ENCODE results near the gene B4GALT1. TPM values are rescaled to one million over a fixed set of nuclear protein-coding genes. Genes with fewer than 3 reads are reported as not detected.

Gene B4GALT1
- polyA plus RNA-seq, 1 donor (not counting 4 experiments of a cell fraction or from before 2014, with no cell fraction given), result 55.1 TPM

GRCh38 chr9:33210006-33210715 is 43.0 kb upstream of the B4GALT1 start:
- TF ChIP-seq CTCF (optimal IDR thresholded peaks at IDR 0.05 in 1 of 3, IDR thresholded peaks at IDR 0.05 in 1 of 3, conservative IDR thresholded peaks at IDR 0.05 in 1 of 3; ENCODE audit: extremely low read depth in 1 of 3, insufficient read depth in 2 of 3, low read length in 3 of 3) (no peak), EZH2 (IDR thresholded peaks at IDR 0.05; ENCODE audit: low read length) (no peak)
- FAIRE-seq, result no peak
- no peak overlapping the region for H2AFZ ChIP-seq (ENCODE audit: control insufficient read depth, low read length)
- no peaks in the 10 kb centered on the region for H3K9me1 ChIP-seq (ENCODE audit: control insufficient read depth, extremely low read depth, insufficient read depth, low read length)
- dilution Hi-C loops (cut with MboI; ENCODE audit: extremely low pct_ligation_motif_present, low sequenced_read_pairs), result no loop called here
- H3K4me3 ChIP-seq (ENCODE audit: control insufficient read depth in 2 of 3, extremely low read depth in 1 of 3, insufficient read depth in 2 of 3, low read depth in 1 of 3, low read length in 3 of 3), result no peak overlapping the region
- no peak overlapping the region for H3K27ac ChIP-seq (ENCODE audit: control insufficient read depth, insufficient read depth, low read length)
- H3K4me2 ChIP-seq (ENCODE audit: control insufficient read depth, extremely low read depth, insufficient read depth, low read depth, low read length), result no peak overlapping the region
- H3K4me1 ChIP-seq (ENCODE audit: control insufficient read depth, extremely low read depth, insufficient read depth, low read length), result peaks cover 15% of the 10 kb centered on the region
- no peaks in the 10 kb centered on the region for H4K20me1 ChIP-seq (ENCODE audit: control insufficient read depth, extremely low read depth, insufficient read depth, low read length)
- H3K9me3 ChIP-seq (ENCODE audit: control insufficient read depth, low read depth, low read length), result no peaks in the 10 kb centered on the region
- H3K9ac ChIP-seq (ENCODE audit: control insufficient read depth, extremely low read depth, insufficient read depth, low read length), result no peak overlapping the region
- H3K79me2 ChIP-seq (ENCODE audit: control insufficient read depth, insufficient read depth, low read length), result no peaks in the 10 kb centered on the region
- DNase-seq (ENCODE audit: low read depth, low spot score), result no peak
- no peaks in the 10 kb centered on the region for H3K36me3 ChIP-seq (ENCODE audit: control insufficient read depth in 2 of 2, extremely low read depth in 1 of 2, insufficient read depth in 2 of 2, low read length in 2 of 2)
- H3K27me3 ChIP-seq (ENCODE audit: control insufficient read depth, extremely low read depth, insufficient read depth, low read length), result no peaks in the 10 kb centered on the region

GRCh38 chr9:33209394-33209793 is 42.3 kb upstream of the B4GALT1 start:
- peaks cover 15% of the 10 kb centered on the region for H3K4me1 ChIP-seq (ENCODE audit: control insufficient read depth, extremely low read depth, insufficient read depth, low read length)
- H3K27ac ChIP-seq (ENCODE audit: control insufficient read depth, insufficient read depth, low read length), result no peak overlapping the region
- no peaks in the 10 kb centered on the region for H3K9me3 ChIP-seq (ENCODE audit: control insufficient read depth, low read depth, low read length)
- dilution Hi-C loops (cut with MboI; ENCODE audit: extremely low pct_ligation_motif_present, low sequenced_read_pairs), result no loop called here
- no peaks in the 10 kb centered on the region for H3K79me2 ChIP-seq (ENCODE audit: control insufficient read depth, insufficient read depth, low read length)
- TF ChIP-seq EZH2 (IDR thresholded peaks at IDR 0.05; ENCODE audit: low read length) (no peak), CTCF (optimal IDR thresholded peaks at IDR 0.05 in 1 of 3, IDR thresholded peaks at IDR 0.05 in 1 of 3, conservative IDR thresholded peaks at IDR 0.05 in 1 of 3; ENCODE audit: extremely low read depth in 1 of 3, insufficient read depth in 2 of 3, low read length in 3 of 3) (no peak)
- H4K20me1 ChIP-seq (ENCODE audit: control insufficient read depth, extremely low read depth, insufficient read depth, low read length), result no peaks in the 10 kb centered on the region
- DNase-seq (ENCODE audit: low read depth, low spot score), result no peak
- no peak overlapping the region for H3K4me3 ChIP-seq (ENCODE audit: control insufficient read depth in 2 of 3, extremely low read depth in 1 of 3, insufficient read depth in 2 of 3, low read depth in 1 of 3, low read length in 3 of 3)
- H3K4me2 ChIP-seq (ENCODE audit: control insufficient read depth, extremely low read depth, insufficient read depth, low read depth, low read length), result no peak overlapping the region
- H2AFZ ChIP-seq (ENCODE audit: control insufficient read depth, low read length), result no peak overlapping the region
- no peak for FAIRE-seq
- H3K9me1 ChIP-seq (ENCODE audit: control insufficient read depth, extremely low read depth, insufficient read depth, low read length), result no peaks in the 10 kb centered on the region
- no peaks in the 10 kb centered on the region for H3K36me3 ChIP-seq (ENCODE audit: control insufficient read depth in 2 of 2, extremely low read depth in 1 of 2, insufficient read depth in 2 of 2, low read length in 2 of 2)
- no peaks in the 10 kb centered on the region for H3K27me3 ChIP-seq (ENCODE audit: control insufficient read depth, extremely low read depth, insufficient read depth, low read length)
- no peak overlapping the region for H3K9ac ChIP-seq (ENCODE audit: control insufficient read depth, extremely low read depth, insufficient read depth, low read length)

Data from keratinocyte (primary cell).